Activated effector memory CD4-positive, alpha-beta T cell treated with Interleukin-2 at 50 U/mL for 16 hours (primary cell): ENCODE measurements around the gene MCF2L2.
"Not testable (repeated sequence)": the region's sequence is repeated elsewhere in the genome, so short reads cannot be mapped to it uniquely, and the experiment has no call there.

ENCODE experiments used
- DNase-seq: peaks from one replicate; pipeline ENCODE4 v3.0.0-alpha.2; 2020

Gene MCF2L2

DNA sequence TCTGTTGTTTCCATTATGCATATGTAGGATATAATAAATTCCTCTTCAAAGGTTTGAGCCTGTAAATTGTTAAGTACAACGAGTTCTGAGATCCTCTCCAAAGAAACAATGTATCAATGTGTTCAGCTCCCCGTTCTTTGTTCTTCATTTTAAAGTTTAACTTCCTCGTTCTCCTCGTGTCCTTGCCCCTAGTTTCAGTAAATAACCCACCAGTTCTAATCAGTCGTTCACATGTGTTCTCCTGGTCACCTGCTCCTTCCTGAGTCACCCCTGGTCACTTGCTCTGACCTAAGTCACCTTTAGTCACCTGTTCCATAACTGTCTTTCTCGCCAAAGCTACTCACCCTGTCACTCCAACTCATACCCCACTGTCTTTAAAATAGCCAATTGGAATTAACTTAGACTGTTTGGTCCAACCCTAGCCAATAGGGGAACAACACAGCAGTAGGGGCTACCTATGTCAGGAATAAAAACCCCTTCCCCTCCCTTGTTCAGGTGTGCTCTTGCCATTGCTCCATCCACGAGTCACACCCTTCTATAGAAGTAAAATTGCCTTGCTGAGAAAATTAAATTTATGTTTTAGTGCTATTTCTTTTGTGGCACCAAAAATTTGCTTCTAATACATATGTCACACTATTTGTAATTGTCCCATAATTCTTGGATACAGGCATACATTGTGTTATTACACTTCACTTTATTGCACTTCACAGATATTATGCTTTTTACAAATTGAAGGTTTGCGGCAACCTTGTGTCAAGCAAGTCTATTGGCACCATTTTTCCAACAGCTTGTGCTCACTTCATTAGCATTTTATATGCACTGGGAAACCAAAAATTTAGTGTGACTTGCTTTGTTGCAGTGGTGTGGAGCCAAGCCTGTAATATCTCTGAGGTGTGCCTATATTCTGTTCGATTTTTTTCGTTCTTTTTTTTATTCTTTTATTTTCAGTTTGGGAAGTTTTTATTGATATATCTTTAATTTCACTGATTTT lies 15.3 kb upstream of the MCF2L2 start:
- DNase-seq, result no peak

- no peak for DNase-seq
These were observed 14.6 kb upstream of the MCF2L2 start for GRCh38 chr3:183442994-183443393.

- DNase-seq, result not testable (repeated sequence)
These were observed 12.1 kb upstream of the MCF2L2 start for GRCh38 chr3:183440521-183440920.

GRCh38 chr3:183439515-183439914 lies 11.1 kb upstream of the MCF2L2 start:
- no peak for DNase-seq

- no peak for DNase-seq
These were observed 10.3 kb upstream of the MCF2L2 start for GRCh38 chr3:183438735-183439134.

- DNase-seq, result no peak
These were observed 9.5 kb upstream of the MCF2L2 start for GRCh38 chr3:183437666-183438564.

GRCh38 chr3:183437061-183437460 lies 8.6 kb upstream of the MCF2L2 start:
- DNase-seq, result no peak

- DNase-seq, result no peak
These were observed 7.2 kb upstream of the MCF2L2 start for GRCh38 chr3:183435661-183436060.

DNA sequence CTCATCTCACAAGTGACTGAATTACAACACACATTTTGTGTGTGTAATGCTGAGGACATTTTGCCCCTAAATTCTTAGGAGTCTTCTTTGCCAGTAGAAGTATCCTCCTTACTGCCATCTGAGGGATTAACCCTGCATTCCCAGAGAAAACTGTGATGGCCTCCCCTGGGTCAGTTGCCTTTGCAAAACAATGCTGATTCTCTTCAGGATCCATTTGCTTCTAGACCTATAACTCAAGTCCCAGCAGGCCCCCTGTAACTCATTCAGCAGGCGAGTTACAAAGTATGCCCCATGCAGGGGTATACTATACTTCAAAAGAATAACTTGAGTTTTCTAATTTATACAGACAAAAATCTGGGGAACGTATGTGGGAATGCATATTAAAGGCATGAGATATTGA lies 6.6 kb upstream of the MCF2L2 start:
- DNase-seq, result no peak

- no peak for DNase-seq
These were observed 6.1 kb upstream of the MCF2L2 start for GRCh38 chr3:183434503-183434902.

GRCh38 chr3:183430325-183430957 lies 2.0 kb upstream of the MCF2L2 start:
- no peak for DNase-seq

DNA sequence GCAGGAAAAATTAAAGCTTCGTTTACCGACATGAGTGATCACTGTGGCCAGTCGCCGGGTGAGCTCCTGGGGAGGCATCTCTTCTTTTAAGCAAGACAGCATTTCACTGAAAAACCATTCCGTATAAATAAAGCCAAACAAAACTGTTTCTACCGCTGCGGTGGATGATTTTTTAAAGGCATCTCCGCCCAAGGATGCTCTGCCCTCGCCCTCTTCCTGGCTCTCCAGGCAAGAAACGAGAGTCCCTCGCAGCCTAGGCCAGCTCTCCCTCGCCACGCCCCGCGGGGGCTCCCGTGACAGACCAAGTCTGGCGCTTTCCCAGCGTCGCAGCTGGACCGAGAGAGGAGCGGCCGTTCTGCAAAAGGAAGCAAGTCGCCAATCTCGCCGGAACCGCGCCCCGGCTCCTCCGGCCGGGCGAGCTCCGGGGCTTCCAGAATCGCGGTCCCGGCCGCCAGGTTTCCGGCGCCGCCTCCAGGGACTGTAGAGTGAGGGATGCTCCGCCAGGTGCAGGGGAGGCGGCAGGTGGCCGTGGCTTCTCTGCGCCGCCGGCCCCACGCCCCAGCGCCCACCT lies 458 bp downstream of the MCF2L2 start:
- DNase-seq, result no peak

GRCh38 chr3:183427196-183427875 lies 1.1 kb downstream of the MCF2L2 start:
- no peak for DNase-seq

- not testable (repeated sequence) for DNase-seq
These were observed 9.6 kb downstream of the MCF2L2 start for GRCh38 chr3:183418807-183419206.

DNA sequence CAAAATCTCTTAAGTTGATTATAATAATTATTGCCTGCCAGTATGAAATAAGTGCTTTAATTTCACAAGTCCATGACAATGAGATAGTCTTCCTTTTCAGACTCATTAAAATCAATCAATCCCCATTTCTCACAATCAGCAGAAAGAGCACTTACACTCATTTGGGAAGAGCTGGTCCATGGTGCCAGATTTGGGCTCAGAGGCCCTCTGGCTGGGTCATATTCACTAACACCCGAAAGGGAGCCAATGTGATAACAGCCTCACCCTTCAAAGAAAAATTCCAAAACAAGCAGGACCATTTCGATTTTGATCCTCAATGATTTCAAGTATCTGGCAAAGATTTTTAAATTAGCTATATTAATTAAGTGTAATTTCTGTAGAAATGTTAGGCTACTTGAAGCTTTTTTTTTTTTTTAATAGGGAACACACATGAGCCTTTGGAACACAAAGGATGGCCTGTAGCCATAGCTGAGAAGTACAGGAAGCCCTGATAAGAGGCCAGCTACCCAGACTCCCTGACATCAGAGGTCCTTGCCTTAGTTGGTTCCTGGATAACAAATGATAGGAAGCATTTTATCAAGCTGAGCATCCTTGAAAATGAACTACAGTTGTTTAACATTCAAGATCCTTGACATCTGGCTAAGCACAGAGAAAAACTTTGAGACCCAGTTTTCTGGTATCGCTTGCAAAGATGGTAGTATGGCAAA lies 17.1 kb downstream of the MCF2L2 start:
- DNase-seq, result no peak

DNA sequence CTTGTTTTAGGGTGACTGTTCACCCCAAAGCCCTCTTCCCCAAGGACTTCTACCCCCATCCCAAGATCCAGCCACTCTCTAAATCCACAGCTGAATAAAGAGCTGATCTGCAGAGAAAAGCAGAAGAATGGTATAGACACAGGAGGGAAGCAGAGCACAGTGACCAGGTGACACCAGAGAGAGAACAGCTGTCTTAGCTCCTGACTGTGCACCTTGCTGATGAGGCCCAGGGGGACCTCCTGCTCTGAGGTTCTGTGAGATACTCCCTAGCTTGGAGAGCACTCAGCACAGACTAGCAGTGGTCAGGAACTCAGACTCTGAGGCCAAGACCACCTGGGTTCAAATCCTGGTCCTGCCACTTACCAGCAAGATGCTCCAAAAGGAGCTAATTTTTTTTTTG lies 17.7 kb downstream of the MCF2L2 start:
- no peak for DNase-seq

- no peak for DNase-seq
These were observed 18.1 kb downstream of the MCF2L2 start for GRCh38 chr3:183410280-183410679.

GRCh38 chr3:183409219-183409618 lies 19.2 kb downstream of the MCF2L2 start:
- DNase-seq, result no peak

DNA sequence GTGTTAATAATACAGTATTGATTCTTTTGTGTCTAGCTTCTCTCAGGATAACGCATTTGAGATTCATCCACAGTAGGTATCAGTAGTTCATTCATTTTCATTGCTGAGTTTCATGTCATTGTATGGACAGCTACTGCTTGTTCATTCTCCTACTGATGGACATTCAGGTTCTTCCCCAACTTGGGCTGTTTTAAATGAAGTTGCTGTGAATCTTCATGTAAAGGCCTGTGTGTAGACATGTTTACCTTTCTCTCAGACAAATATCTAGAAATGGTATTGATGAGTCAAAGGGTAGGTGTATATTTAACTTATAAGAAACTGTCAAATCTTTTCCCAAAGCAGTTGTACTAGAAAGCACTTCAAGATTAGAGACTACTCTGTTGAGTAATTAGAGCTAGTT lies 26.7 kb downstream of the MCF2L2 start:
- no peak for DNase-seq

DNA sequence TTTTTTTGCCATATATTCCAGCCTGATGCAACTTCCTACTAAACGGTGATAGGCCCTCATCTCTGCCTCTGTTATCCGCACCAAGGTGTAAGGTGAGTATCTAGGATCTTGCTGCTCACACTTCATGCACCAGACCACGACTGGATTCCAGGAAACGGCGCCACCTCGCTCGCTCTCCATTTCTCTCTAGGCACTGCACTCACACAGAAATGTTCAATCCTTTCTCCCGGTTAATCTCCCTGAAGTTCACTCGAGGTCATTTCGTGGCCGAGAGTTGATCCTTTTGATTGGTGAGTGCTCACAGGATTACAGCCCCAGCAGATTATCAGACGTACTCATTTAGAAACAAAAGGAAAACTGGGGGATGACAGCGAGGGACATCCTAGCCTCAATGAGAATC lies 28.1 kb downstream of the MCF2L2 start:
- DNase-seq, result no peak

DNA sequence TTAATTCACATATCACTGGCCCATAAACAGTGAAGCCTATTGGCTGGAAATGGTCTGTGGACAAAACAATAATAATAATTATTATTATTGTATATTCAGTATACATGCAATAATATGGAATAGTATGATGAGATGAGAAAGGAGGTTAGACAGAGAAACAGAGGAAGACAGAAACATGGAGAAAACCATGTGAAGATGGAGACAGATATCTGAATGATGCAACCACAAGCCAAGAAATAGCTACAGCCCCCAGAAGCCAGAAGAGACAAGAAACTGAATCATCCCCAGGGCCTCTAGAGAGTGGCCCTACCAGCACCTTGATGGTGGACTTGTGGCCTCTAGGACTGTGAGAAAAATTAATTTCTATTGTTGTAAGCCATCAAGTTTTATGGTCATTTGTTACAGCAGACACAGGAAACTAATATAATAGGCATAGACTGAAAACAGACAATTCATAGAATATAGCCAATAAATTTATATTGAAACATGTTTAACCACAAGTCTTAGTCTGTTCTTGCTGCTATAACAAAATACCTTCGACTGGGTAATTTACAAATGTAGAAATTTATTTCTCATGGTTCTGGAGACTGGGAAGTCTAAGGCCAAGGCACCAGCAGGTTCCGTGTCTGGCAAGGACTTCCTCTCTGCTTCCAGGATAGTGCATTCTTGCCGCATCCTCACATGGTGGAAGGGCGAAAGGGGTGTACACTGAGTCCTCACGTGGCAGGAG lies 31.6 kb downstream of the MCF2L2 start:
- no peak for DNase-seq
